GM13977 (cell line): ENCODE data around the gene MAP3K7.

Experiments
- DNase-seq: peaks from one replicate; pipeline ENCODE4 v3.0.0; 2012; ENCODE audit warnings: low spot score
- CTCF ChIP-seq: IDR thresholded peaks from 2 replicates; pipeline ENCODE4 v1.5.1; 2012; ENCODE audit warnings: mild to moderate bottlenecking, control low read depth; ENCODE audit not compliant: insufficient read depth; ENCODE audit errors: extremely low read depth, missing control alignments
- in situ Hi-C: fragments of 300-500 bp; cut with MboI; formaldehyde crosslinking; loops from one replicate; pipeline ENCODE4 v1.12.0; 2022; ENCODE audit warnings: low sequenced_read_pairs, low pct_unique_long_range_greater_than_20kb, mixed read lengths, inconsistent platforms; ENCODE audit not compliant: unreplicated experiment

Gene MAP3K7

GRCh38 chr6:90581146-90581545, 5.7 kb downstream of the MAP3K7 start:
- TF ChIP-seq CTCF: no peak
- DNase-seq: no peak
- in situ Hi-C loops: no loop called here

GRCh38 chr6:90578894-90579549, 7.8 kb downstream of the MAP3K7 start:
- no peak for TF ChIP-seq CTCF
- no peak for DNase-seq
- in situ Hi-C loops: no loop called here

- in situ Hi-C loops: no loop called here
- no peak for DNase-seq
- no peak for TF ChIP-seq CTCF
Measured at GRCh38 chr6:90575267-90575666, 11.6 kb downstream of the MAP3K7 start.

- DNase-seq: no peak
- in situ Hi-C loops: no loop called here
- no peak for TF ChIP-seq CTCF
Measured at GRCh38 chr6:90574610-90575009, 12.3 kb downstream of the MAP3K7 start.

- DNase-seq: no peak
- in situ Hi-C loops: no loop called here
- TF ChIP-seq CTCF: no peak
Measured at GRCh38 chr6:90573624-90574023, 13.2 kb downstream of the MAP3K7 start.

GRCh38 chr6:90572856-90573255, 14.0 kb downstream of the MAP3K7 start:
- in situ Hi-C loops: no loop called here
- no peak for TF ChIP-seq CTCF
- DNase-seq: no peak
